K562 treated with DMSO at 1 percent for 4 hours (cell line): ENCODE data around the gene APBB1IP. TPM values are rescaled to one million over a fixed set of nuclear protein-coding genes. Genes with fewer than 3 reads are reported as not detected.

Source experiments
- total RNA-seq: library from RNA; unstranded; fragments of 300-600 nt; gene quantifications from 2 replicates; pipeline ENCODE4 v1.2.3, GENCODE V29; 2022; ENCODE audit not compliant: insufficient read depth

Gene APBB1IP, protein sequence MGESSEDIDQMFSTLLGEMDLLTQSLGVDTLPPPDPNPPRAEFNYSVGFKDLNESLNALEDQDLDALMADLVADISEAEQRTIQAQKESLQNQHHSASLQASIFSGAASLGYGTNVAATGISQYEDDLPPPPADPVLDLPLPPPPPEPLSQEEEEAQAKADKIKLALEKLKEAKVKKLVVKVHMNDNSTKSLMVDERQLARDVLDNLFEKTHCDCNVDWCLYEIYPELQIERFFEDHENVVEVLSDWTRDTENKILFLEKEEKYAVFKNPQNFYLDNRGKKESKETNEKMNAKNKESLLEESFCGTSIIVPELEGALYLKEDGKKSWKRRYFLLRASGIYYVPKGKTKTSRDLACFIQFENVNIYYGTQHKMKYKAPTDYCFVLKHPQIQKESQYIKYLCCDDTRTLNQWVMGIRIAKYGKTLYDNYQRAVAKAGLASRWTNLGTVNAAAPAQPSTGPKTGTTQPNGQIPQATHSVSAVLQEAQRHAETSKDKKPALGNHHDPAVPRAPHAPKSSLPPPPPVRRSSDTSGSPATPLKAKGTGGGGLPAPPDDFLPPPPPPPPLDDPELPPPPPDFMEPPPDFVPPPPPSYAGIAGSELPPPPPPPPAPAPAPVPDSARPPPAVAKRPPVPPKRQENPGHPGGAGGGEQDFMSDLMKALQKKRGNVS
- total RNA-seq = not detected in 2 replicates

DNA sequence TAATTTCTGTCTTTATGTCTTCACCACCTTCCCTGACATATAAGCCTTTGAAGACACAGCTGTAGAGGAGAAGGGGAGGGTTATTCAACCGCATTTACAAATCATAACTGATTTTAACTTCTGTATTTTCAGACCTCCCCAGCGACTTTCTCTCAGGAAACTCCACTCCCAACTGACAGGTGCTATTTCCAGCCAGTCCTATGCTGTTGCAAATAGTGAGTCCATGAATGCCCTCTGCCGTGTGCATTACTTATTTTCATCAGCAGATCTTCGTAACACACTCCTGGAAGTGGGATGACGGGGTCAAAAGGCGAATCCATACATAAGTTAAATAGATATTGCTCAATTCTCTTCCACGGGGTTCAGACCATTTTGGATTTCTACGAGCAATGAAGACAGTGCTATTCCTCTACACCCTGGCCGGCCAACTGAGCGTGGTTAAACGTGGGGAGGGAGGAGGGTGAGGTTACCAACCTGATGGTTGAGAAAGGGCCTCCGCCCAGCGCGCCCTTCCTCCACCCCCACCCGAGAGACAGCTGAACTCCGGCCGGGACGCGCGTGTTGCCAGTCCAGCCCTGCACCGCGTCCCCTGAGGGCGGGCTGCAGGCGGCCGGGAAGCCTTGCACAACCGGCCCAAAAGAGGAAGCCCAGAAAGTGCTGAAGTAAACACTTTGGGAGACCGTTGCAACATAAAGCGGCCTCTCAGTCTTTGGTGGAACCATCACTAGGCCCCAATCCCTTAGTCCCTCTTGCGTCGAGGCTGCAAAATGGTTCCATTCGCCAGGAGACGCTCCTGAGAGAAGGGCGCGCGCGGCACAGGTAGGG is at the start of gene APBB1IP:
TSS of gene APBB1IP (plus strand) at position 705 of the 825 bp plus-strand sequence. CDS start 53,986 bp downstream, outside the sequence.

Other genes with a start within 250 kb of the APBB1IP start
- not detected in 2 replicates for gene GAD2, start 221.6 kb upstream of the APBB1IP start, total RNA-seq